Measurements from ENCODE around the gene ATG5.

The ATG5 gene

DNA sequence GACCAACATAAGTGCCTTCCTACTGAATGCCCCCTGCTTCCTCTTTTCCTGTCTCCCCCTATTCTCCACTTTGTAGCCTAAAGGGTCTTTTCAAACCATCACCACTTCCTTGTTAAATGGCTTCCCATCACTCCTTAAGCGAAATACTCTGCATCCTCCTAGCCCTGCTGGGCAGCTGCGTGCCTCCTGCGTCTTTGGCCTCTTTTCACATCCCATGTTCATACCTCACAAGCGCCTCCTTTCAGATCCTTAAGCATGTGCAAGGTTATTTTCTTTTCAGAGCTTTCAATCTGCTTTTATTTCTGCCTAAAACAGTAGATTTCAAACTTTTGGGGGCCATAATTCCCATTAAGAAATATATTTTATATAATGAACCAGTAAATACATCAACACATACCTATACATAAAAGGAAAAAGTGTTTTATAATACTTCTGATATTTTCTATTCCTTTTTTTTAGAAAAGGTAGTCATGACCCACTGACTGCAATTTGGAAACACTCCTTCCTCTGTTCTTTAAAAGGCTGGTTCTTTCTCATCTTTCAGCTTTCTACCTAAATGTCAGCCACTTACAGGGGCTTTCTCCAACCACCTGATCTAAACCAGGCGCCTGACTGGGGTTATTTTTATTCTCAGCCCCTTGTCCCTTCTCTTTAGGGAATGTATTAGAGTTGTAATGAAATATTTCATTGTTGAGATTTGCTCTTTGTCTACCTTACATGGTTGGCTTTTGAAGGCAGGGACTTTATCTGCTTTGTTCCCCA, 155.3 kb downstream of the ATG5 start:
- Histone ChIP-seq H3K79me2 (ENCODE audit: control insufficient read depth, low read length) (no peaks in the 10 kb centered on the region), H3K9me3 (ENCODE audit: control insufficient read depth, insufficient read depth, low read length) (no peaks in the 10 kb centered on the region), H3K27ac (ENCODE audit: low read depth, low read length) (no peak overlapping the region), H3K27me3 (ENCODE audit: control insufficient read depth, low read length) (no peaks in the 10 kb centered on the region), H3K4me3 (ENCODE audit: low read length) (no peak overlapping the region), H3K4me1 (ENCODE audit: control insufficient read depth, low read length) (no peaks in the 10 kb centered on the region), H3K4me2 (ENCODE audit: low read length) (no peak overlapping the region), H4K20me1 (ENCODE audit: control insufficient read depth, insufficient read depth, low read depth, low read length) (no peaks in the 10 kb centered on the region), H3F3A (ENCODE audit: control insufficient read depth, insufficient read depth) (no peaks in the 10 kb centered on the region), H3K36me3 (ENCODE audit: control insufficient read depth, low read length) (no peaks in the 10 kb centered on the region), H3K9me2 (replicated peaks; ENCODE audit: control insufficient read depth, low read length) (no peaks in the 10 kb centered on the region)
- no peak for TF ChIP-seq EZH2phosphoT487 (IDR thresholded peaks at IDR 0.05; ENCODE audit: borderline replicate concordance, low read length)
- TF ChIP-seq, protein P1, sequence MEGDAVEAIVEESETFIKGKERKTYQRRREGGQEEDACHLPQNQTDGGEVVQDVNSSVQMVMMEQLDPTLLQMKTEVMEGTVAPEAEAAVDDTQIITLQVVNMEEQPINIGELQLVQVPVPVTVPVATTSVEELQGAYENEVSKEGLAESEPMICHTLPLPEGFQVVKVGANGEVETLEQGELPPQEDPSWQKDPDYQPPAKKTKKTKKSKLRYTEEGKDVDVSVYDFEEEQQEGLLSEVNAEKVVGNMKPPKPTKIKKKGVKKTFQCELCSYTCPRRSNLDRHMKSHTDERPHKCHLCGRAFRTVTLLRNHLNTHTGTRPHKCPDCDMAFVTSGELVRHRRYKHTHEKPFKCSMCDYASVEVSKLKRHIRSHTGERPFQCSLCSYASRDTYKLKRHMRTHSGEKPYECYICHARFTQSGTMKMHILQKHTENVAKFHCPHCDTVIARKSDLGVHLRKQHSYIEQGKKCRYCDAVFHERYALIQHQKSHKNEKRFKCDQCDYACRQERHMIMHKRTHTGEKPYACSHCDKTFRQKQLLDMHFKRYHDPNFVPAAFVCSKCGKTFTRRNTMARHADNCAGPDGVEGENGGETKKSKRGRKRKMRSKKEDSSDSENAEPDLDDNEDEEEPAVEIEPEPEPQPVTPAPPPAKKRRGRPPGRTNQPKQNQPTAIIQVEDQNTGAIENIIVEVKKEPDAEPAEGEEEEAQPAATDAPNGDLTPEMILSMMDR (IDR thresholded peaks at IDR 0.05; ENCODE audit: low read depth, low read length, poor library complexity, severe bottlenecking): no peak

DNA sequence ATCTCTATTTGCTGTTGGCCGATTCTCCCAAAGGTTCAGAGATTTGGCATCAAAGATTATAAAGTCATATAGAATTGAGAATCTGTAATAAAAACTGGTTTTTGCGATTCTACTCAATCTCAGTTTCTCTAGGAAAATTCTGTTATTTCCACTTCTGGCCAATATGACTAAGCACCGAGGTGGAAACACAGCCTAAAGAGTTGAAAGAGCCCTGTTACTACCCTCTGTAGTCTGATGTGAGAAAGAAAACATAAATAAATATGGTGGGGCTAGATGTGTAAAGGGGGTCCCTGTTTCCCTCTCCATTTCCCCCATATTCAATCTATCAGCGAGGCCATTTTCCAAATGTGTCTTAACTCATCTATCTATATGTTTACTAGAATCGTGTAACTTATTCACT, 156.0 kb downstream of the ATG5 start:
- no peak overlapping the region for H3K27ac ChIP-seq (ENCODE audit: low read depth, low read length)
- no peaks in the 10 kb centered on the region for H3K9me2 ChIP-seq (replicated peaks; ENCODE audit: control insufficient read depth, low read length)
- H3F3A ChIP-seq (ENCODE audit: control insufficient read depth, insufficient read depth): no peaks in the 10 kb centered on the region
- H3K4me3 ChIP-seq (ENCODE audit: low read length): no peak overlapping the region
- H3K9me3 ChIP-seq (ENCODE audit: control insufficient read depth, insufficient read depth, low read length): no peaks in the 10 kb centered on the region
- H3K4me1 ChIP-seq (ENCODE audit: control insufficient read depth, low read length): peaks cover 2% of the 10 kb centered on the region
- H3K4me2 ChIP-seq (ENCODE audit: low read length): no peak overlapping the region
- H3K79me2 ChIP-seq (ENCODE audit: control insufficient read depth, low read length): no peaks in the 10 kb centered on the region
- TF ChIP-seq EZH2phosphoT487 (IDR thresholded peaks at IDR 0.05; ENCODE audit: borderline replicate concordance, low read length): no peak
- TF ChIP-seq, protein P1 (IDR thresholded peaks at IDR 0.05; ENCODE audit: low read depth, low read length, poor library complexity, severe bottlenecking): no peak
- H4K20me1 ChIP-seq (ENCODE audit: control insufficient read depth, insufficient read depth, low read depth, low read length): no peaks in the 10 kb centered on the region
- no peaks in the 10 kb centered on the region for H3K27me3 ChIP-seq (ENCODE audit: control insufficient read depth, low read length)
- H3K36me3 ChIP-seq (ENCODE audit: control insufficient read depth, low read length): no peaks in the 10 kb centered on the region

DNA sequence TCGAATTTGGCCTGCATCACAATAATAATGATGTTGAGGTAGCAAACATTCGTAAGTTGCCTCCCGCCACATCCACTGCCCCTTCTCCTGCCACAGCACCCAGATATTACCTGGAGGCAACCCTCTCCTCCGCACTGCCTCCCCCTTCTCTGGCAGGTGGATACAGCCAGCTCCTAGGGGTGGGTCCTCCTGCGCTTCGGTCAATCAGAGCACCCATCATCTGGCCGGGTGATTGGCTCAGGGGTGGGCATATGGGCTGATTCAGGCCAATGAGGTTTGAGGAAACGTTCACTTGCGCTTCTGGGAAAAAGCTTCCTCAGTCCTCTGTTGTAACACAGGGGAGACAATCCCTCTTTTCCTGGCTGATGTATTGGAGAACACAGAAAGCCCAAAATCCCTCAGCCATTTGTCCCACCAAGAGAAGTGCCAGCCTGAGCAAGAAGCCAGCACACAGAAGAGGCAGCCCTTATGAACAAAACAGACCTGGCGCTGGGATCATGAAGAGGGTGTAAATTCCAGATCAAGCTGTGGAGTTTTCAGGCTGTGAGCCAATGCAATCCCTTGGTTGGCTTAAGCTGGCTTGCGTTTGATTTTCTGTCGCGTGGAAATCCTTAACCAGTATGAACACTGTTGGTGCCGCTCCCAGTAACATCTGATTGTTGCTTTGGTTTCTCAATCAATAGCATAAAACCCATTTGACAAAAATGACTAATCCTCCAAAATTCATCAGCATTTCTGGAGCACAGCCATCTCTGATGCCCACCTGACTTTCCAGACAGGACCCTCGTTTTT, 157.3 kb downstream of the ATG5 start:
- Histone ChIP-seq H3K4me1 (ENCODE audit: control insufficient read depth, low read length) (peaks cover 9% of the 10 kb centered on the region), H3K79me2 (ENCODE audit: control insufficient read depth, low read length) (no peaks in the 10 kb centered on the region), H3K27me3 (ENCODE audit: control insufficient read depth, low read length) (no peaks in the 10 kb centered on the region), H3K9me2 (replicated peaks; ENCODE audit: control insufficient read depth, low read length) (no peaks in the 10 kb centered on the region), H3K27ac (ENCODE audit: low read depth, low read length) (no peak overlapping the region), H3F3A (ENCODE audit: control insufficient read depth, insufficient read depth) (no peaks in the 10 kb centered on the region), H3K36me3 (ENCODE audit: control insufficient read depth, low read length) (no peaks in the 10 kb centered on the region), H4K20me1 (ENCODE audit: control insufficient read depth, insufficient read depth, low read depth, low read length) (no peaks in the 10 kb centered on the region), H3K4me3 (ENCODE audit: low read length) (no peak overlapping the region), H3K4me2 (ENCODE audit: low read length) (no peak overlapping the region), H3K9me3 (ENCODE audit: control insufficient read depth, insufficient read depth, low read length) (no peaks in the 10 kb centered on the region)
- TF ChIP-seq, protein P1 (IDR thresholded peaks at IDR 0.05; ENCODE audit: low read depth, low read length, poor library complexity, severe bottlenecking): no peak
- no peak for TF ChIP-seq EZH2phosphoT487 (IDR thresholded peaks at IDR 0.05; ENCODE audit: borderline replicate concordance, low read length)

Data from DOHH2 (cell line).